Peyer's patch (tissue), 4 donors: Measurements from ENCODE around the gene ANKRD11.

ENCODE experiments used
- POLR2A ChIP-seq, 2 donors: fragments of 450-650 bp; IDR thresholded peaks; one replicate each; pipeline ENCODE4 v1.5.1; 2017; ENCODE audit warnings: antibody characterized with exemption in 2 of 2, mild to moderate bottlenecking in 2 of 2, moderate library complexity in 2 of 2
- TF ChIP-seq, protein P1 (sequence below), 6 experiments: fragments of 450-650 bp in 4 of 6; fragments of 200-600 bp in 2 of 6; sonication (generic) in 1 of 6; IDR thresholded peaks; one replicate each; pipeline ENCODE4 v1.5.1; 2017 to 2019; ENCODE audit warnings: antibody characterized with exemption in 6 of 6, mild to moderate bottlenecking in 3 of 6, moderate library complexity in 1 of 6

- TF ChIP-seq, protein P1, sequence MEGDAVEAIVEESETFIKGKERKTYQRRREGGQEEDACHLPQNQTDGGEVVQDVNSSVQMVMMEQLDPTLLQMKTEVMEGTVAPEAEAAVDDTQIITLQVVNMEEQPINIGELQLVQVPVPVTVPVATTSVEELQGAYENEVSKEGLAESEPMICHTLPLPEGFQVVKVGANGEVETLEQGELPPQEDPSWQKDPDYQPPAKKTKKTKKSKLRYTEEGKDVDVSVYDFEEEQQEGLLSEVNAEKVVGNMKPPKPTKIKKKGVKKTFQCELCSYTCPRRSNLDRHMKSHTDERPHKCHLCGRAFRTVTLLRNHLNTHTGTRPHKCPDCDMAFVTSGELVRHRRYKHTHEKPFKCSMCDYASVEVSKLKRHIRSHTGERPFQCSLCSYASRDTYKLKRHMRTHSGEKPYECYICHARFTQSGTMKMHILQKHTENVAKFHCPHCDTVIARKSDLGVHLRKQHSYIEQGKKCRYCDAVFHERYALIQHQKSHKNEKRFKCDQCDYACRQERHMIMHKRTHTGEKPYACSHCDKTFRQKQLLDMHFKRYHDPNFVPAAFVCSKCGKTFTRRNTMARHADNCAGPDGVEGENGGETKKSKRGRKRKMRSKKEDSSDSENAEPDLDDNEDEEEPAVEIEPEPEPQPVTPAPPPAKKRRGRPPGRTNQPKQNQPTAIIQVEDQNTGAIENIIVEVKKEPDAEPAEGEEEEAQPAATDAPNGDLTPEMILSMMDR (IDR thresholded peaks at IDR 0.05), result no peak
- TF ChIP-seq POLR2A (IDR thresholded peaks at IDR 0.05), result no peak
Observed at GRCh38 chr16:89409161-89409711, 81.1 kb downstream of the ANKRD11 start.
